ENCODE data around the gene NME7.
"Not testable (repeated sequence)": the region's sequence is repeated elsewhere in the genome, so short reads cannot be mapped to it uniquely, and the experiment has no call there.

The NME7 gene

GRCh38 chr1:169345511-169345910 is 22.1 kb downstream of the NME7 start:
- TF ChIP-seq POLR2AphosphoS5 (IDR thresholded peaks at IDR 0.05; ENCODE audit: low read depth, low read length) (no peak), TAF1 (IDR thresholded peaks at IDR 0.05; ENCODE audit: low read depth, low read length) (no peak), PAX5 (IDR thresholded peaks at IDR 0.05; ENCODE audit: insufficient read depth, low read length, severe bottlenecking) (no peak), POLR2A (IDR thresholded peaks at IDR 0.05; ENCODE audit: low read depth, low read length) (no peak), SPI1 (IDR thresholded peaks at IDR 0.05; ENCODE audit: low read depth, low read length) (no peak), POU2F2 (IDR thresholded peaks at IDR 0.05; ENCODE audit: low read depth, low read length) (no peak)
- FAIRE-seq (no peak), DNase-seq (ENCODE audit: insufficient read length, low spot score) (no peak)

GRCh38 chr1:169342096-169342495 is 25.5 kb downstream of the NME7 start:
- DNase-seq (ENCODE audit: insufficient read length, low spot score); FAIRE-seq: not testable (repeated sequence)

- no peak for DNase-seq (ENCODE audit: insufficient read length, low spot score)
- TF ChIP-seq POLR2AphosphoS5 (IDR thresholded peaks at IDR 0.05; ENCODE audit: low read depth, low read length) = no peak
- no peak for TF ChIP-seq POLR2A (IDR thresholded peaks at IDR 0.05; ENCODE audit: low read depth, low read length)
- TF ChIP-seq TAF1 (IDR thresholded peaks at IDR 0.05; ENCODE audit: low read depth, low read length) = no peak
- no peak for TF ChIP-seq SPI1 (IDR thresholded peaks at IDR 0.05; ENCODE audit: low read depth, low read length)
- TF ChIP-seq POU2F2 (IDR thresholded peaks at IDR 0.05; ENCODE audit: low read depth, low read length) = no peak
- TF ChIP-seq PAX5 (IDR thresholded peaks at IDR 0.05; ENCODE audit: insufficient read depth, low read length, severe bottlenecking) = no peak
- no peak for FAIRE-seq
Measured at GRCh38 chr1:169340882-169341281, 26.7 kb downstream of the NME7 start.

- no peak for TF ChIP-seq POLR2AphosphoS5 (IDR thresholded peaks at IDR 0.05; ENCODE audit: low read depth, low read length)
- no peak for DNase-seq (ENCODE audit: insufficient read length, low spot score)
- no peak for FAIRE-seq
Measured at GRCh38 chr1:169339773-169340172, 27.8 kb downstream of the NME7 start.

GRCh38 chr1:169338617-169339016 is 29.0 kb downstream of the NME7 start:
- no peak for FAIRE-seq
- DNase-seq (ENCODE audit: insufficient read length, low spot score) = no peak
- TF ChIP-seq SPI1 (IDR thresholded peaks at IDR 0.05; ENCODE audit: low read depth, low read length) = no peak
- no peak for TF ChIP-seq TAF1 (IDR thresholded peaks at IDR 0.05; ENCODE audit: low read depth, low read length)
- no peak for TF ChIP-seq PAX5 (IDR thresholded peaks at IDR 0.05; ENCODE audit: insufficient read depth, low read length, severe bottlenecking)
- no peak for TF ChIP-seq POLR2A (IDR thresholded peaks at IDR 0.05; ENCODE audit: low read depth, low read length)
- TF ChIP-seq POLR2AphosphoS5 (IDR thresholded peaks at IDR 0.05; ENCODE audit: low read depth, low read length) = no peak
- no peak for TF ChIP-seq POU2F2 (IDR thresholded peaks at IDR 0.05; ENCODE audit: low read depth, low read length)

- not testable (repeated sequence) for FAIRE-seq
Measured at GRCh38 chr1:169336947-169337715, 30.5 kb downstream of the NME7 start.

GRCh38 chr1:169334727-169335126 is 32.9 kb downstream of the NME7 start:
- FAIRE-seq; DNase-seq (ENCODE audit: insufficient read length, low spot score): not testable (repeated sequence)

More at GRCh38 chr1:169336947-169337715, 30.5 kb downstream of the NME7 start:
- DNase-seq (ENCODE audit: insufficient read length, low spot score) = not testable (repeated sequence)

- no peak for FAIRE-seq
- no peak for DNase-seq (ENCODE audit: insufficient read length, low spot score)
- no peak for TF ChIP-seq SPI1 (IDR thresholded peaks at IDR 0.05; ENCODE audit: low read depth, low read length)
- TF ChIP-seq POU2F2 (IDR thresholded peaks at IDR 0.05; ENCODE audit: low read depth, low read length) = no peak
- no peak for TF ChIP-seq POLR2AphosphoS5 (IDR thresholded peaks at IDR 0.05; ENCODE audit: low read depth, low read length)
- TF ChIP-seq PAX5 (IDR thresholded peaks at IDR 0.05; ENCODE audit: insufficient read depth, low read length, severe bottlenecking) = no peak
- TF ChIP-seq TAF1 (IDR thresholded peaks at IDR 0.05; ENCODE audit: low read depth, low read length) = no peak
- no peak for TF ChIP-seq POLR2A (IDR thresholded peaks at IDR 0.05; ENCODE audit: low read depth, low read length)
Measured at GRCh38 chr1:169330927-169331326, 36.7 kb downstream of the NME7 start.

- DNase-seq (ENCODE audit: insufficient read length, low spot score) (no peak), FAIRE-seq (no peak)
- TF ChIP-seq PAX5 (IDR thresholded peaks at IDR 0.05; ENCODE audit: insufficient read depth, low read length, severe bottlenecking) (no peak), SPI1 (IDR thresholded peaks at IDR 0.05; ENCODE audit: low read depth, low read length) (no peak), POU2F2 (IDR thresholded peaks at IDR 0.05; ENCODE audit: low read depth, low read length) (no peak), POLR2AphosphoS5 (IDR thresholded peaks at IDR 0.05; ENCODE audit: low read depth, low read length) (no peak), POLR2A (IDR thresholded peaks at IDR 0.05; ENCODE audit: low read depth, low read length) (no peak), TAF1 (IDR thresholded peaks at IDR 0.05; ENCODE audit: low read depth, low read length) (no peak)
Measured at GRCh38 chr1:169329383-169329782, 38.2 kb downstream of the NME7 start.

- DNase-seq (ENCODE audit: insufficient read length, low spot score) = no peak
- peak; percentile 31 for FAIRE-seq
- no peak for TF ChIP-seq POLR2A (IDR thresholded peaks at IDR 0.05; ENCODE audit: low read depth, low read length)
- TF ChIP-seq SPI1 (IDR thresholded peaks at IDR 0.05; ENCODE audit: low read depth, low read length) = no peak
- TF ChIP-seq PAX5 (IDR thresholded peaks at IDR 0.05; ENCODE audit: insufficient read depth, low read length, severe bottlenecking) = no peak
- no peak for TF ChIP-seq POLR2AphosphoS5 (IDR thresholded peaks at IDR 0.05; ENCODE audit: low read depth, low read length)
- TF ChIP-seq POU2F2 (IDR thresholded peaks at IDR 0.05; ENCODE audit: low read depth, low read length) = no peak
- TF ChIP-seq TAF1 (IDR thresholded peaks at IDR 0.05; ENCODE audit: low read depth, low read length) = no peak
Measured at GRCh38 chr1:169327875-169328274, 39.7 kb downstream of the NME7 start.

- no peak for FAIRE-seq
- no peak for TF ChIP-seq POLR2AphosphoS5 (IDR thresholded peaks at IDR 0.05; ENCODE audit: low read depth, low read length)
- no peak for TF ChIP-seq SPI1 (IDR thresholded peaks at IDR 0.05; ENCODE audit: low read depth, low read length)
- no peak for TF ChIP-seq POU2F2 (IDR thresholded peaks at IDR 0.05; ENCODE audit: low read depth, low read length)
- no peak for TF ChIP-seq POLR2A (IDR thresholded peaks at IDR 0.05; ENCODE audit: low read depth, low read length)
- no peak for TF ChIP-seq TAF1 (IDR thresholded peaks at IDR 0.05; ENCODE audit: low read depth, low read length)
- no peak for DNase-seq (ENCODE audit: insufficient read length, low spot score)
Measured at GRCh38 chr1:169326956-169327268, 40.7 kb downstream of the NME7 start.
